IPS DF 6.9 (cell line): ENCODE data around the gene RPS6KA2.

Experiments used
- DNase-seq: peaks from one replicate; pipeline ENCODE4 v3.0.0-alpha.2; 2013; ENCODE audit warnings: low read depth, low spot score
- H3K27ac ChIP-seq: one replicate; pipeline ENCODE4 v1.5.1; 2013; ENCODE audit warnings: low read length, control low read depth
- H3K27me3 ChIP-seq: 2 replicates; pipeline ENCODE4 v1.6.1; 2013; ENCODE audit warnings: mild to moderate bottlenecking, low read length; ENCODE audit not compliant: control insufficient read depth, insufficient read depth
- H3K36me3 ChIP-seq: 2 replicates; pipeline ENCODE4 v1.6.1; 2013; ENCODE audit warnings: low read length; ENCODE audit not compliant: control insufficient read depth, insufficient read depth
- H3K4me1 ChIP-seq: 2 replicates; pipeline ENCODE4 v1.6.1; 2013; ENCODE audit warnings: low read length; ENCODE audit not compliant: control insufficient read depth, insufficient read depth
- H3K4me3 ChIP-seq: 2 replicates; pipeline ENCODE4 v1.5.1; 2013; ENCODE audit warnings: mild to moderate bottlenecking, low read length
- H3K9me3 ChIP-seq: 2 replicates; pipeline ENCODE4 v1.6.1; 2013; ENCODE audit warnings: low read length, inconsistent platforms; ENCODE audit not compliant: control insufficient read depth, insufficient read depth
- WGBS: extraction: QIAGEN DNeasy Blood & Tissue Kit; methylation state at CpG from one replicate; pipeline ENCODE4 v1.1.7; 2013; ENCODE audit warnings: mixed read lengths, missing lambda C conversion rate; ENCODE audit not compliant: insufficient read length, insufficient coverage; 5-methylcytosine and 5-hydroxymethylcytosine counted together

Gene RPS6KA2

GRCh38 chr6:166501246-166501645 lies 125.8 kb downstream of the RPS6KA2 start:
- no peaks in the 10 kb centered on the region for H3K4me1 ChIP-seq
- H3K27ac ChIP-seq, result no peak overlapping the region
- no peaks in the 10 kb centered on the region for H3K9me3 ChIP-seq
- no peaks in the 10 kb centered on the region for H3K27me3 ChIP-seq
- no CpG with 5 or more reads among the region's 14 CpGs for WGBS
- no peak for DNase-seq
- H3K4me3 ChIP-seq, result no peak overlapping the region
- no peaks in the 10 kb centered on the region; the same call in 1 of the 2 replicates for H3K36me3 ChIP-seq

GRCh38 chr6:166500246-166500645 lies 126.8 kb downstream of the RPS6KA2 start:
- no peaks in the 10 kb centered on the region for H3K9me3 ChIP-seq
- DNase-seq, result no peak
- H3K4me1 ChIP-seq, result no peaks in the 10 kb centered on the region
- no peak overlapping the region for H3K27ac ChIP-seq
- no peaks in the 10 kb centered on the region for H3K27me3 ChIP-seq
- no CpG with 5 or more reads among the region's 7 CpGs for WGBS
- no peak overlapping the region for H3K4me3 ChIP-seq
- H3K36me3 ChIP-seq, result no peaks in the 10 kb centered on the region; the same call in 1 of the 2 replicates

GRCh38 chr6:166499350-166500163 lies 127.5 kb downstream of the RPS6KA2 start:
- no peak for DNase-seq
- Histone ChIP-seq H3K27ac (no peak overlapping the region), H3K9me3 (no peaks in the 10 kb centered on the region), H3K4me3 (no peak overlapping the region), H3K27me3 (no peaks in the 10 kb centered on the region), H3K4me1 (no peaks in the 10 kb centered on the region), H3K36me3 (no peaks in the 10 kb centered on the region; the same call in 1 of the 2 replicates)
- WGBS, result no CpG with 5 or more reads among the region's 7 CpGs

- no peaks in the 10 kb centered on the region for H3K4me1 ChIP-seq
- DNase-seq, result no peak
- WGBS, result no CpG with 5 or more reads among the region's 23 CpGs
These were observed 128.2 kb downstream of the RPS6KA2 start for GRCh38 chr6:166498661-166499349.

GRCh38 chr6:166498228-166498627 lies 128.8 kb downstream of the RPS6KA2 start:
- Histone ChIP-seq H3K27ac (no peak overlapping the region), H3K4me1 (no peaks in the 10 kb centered on the region), H3K27me3 (no peaks in the 10 kb centered on the region), H3K9me3 (no peaks in the 10 kb centered on the region), H3K36me3 (no peaks in the 10 kb centered on the region; the same call in 1 of the 2 replicates), H3K4me3 (no peak overlapping the region)
- no peak for DNase-seq
- WGBS, result no CpG with 5 or more reads among the region's 25 CpGs

More at GRCh38 chr6:166498661-166499349, 128.2 kb downstream of the RPS6KA2 start:
- Histone ChIP-seq H3K27ac (no peak overlapping the region), H3K9me3 (no peaks in the 10 kb centered on the region), H3K36me3 (no peaks in the 10 kb centered on the region; the same call in 1 of the 2 replicates), H3K27me3 (no peaks in the 10 kb centered on the region), H3K4me3 (no peak overlapping the region)

GRCh38 chr6:166497087-166497899 lies 129.8 kb downstream of the RPS6KA2 start:
- H3K27ac ChIP-seq, result no peak overlapping the region
- WGBS, result no CpG with 5 or more reads among the region's 32 CpGs
- no peaks in the 10 kb centered on the region for H3K4me1 ChIP-seq
- H3K36me3 ChIP-seq, result no peaks in the 10 kb centered on the region; the same call in 1 of the 2 replicates
- H3K4me3 ChIP-seq, result no peak overlapping the region
- H3K27me3 ChIP-seq, result no peaks in the 10 kb centered on the region
- no peaks in the 10 kb centered on the region for H3K9me3 ChIP-seq
- no peak for DNase-seq

GRCh38 chr6:166496460-166496859 lies 130.6 kb downstream of the RPS6KA2 start:
- H3K9me3 ChIP-seq, result no peaks in the 10 kb centered on the region
- no peak overlapping the region for H3K4me3 ChIP-seq
- no peaks in the 10 kb centered on the region for H3K27me3 ChIP-seq
- no peak overlapping the region for H3K27ac ChIP-seq
- no peaks in the 10 kb centered on the region for H3K4me1 ChIP-seq
- no peak for DNase-seq
- no peaks in the 10 kb centered on the region; the same call in 1 of the 2 replicates for H3K36me3 ChIP-seq
- WGBS, result no CpG with 5 or more reads among the region's 2 CpGs

GRCh38 chr6:166495487-166496314 lies 131.3 kb downstream of the RPS6KA2 start:
- H3K4me3 ChIP-seq, result no peak overlapping the region
- H3K9me3 ChIP-seq, result no peaks in the 10 kb centered on the region
- no peak for DNase-seq
- no peaks in the 10 kb centered on the region for H3K4me1 ChIP-seq
- no peaks in the 10 kb centered on the region for H3K27me3 ChIP-seq
- H3K36me3 ChIP-seq, result no peaks in the 10 kb centered on the region; the same call in 1 of the 2 replicates
- no CpG with 5 or more reads among the region's 20 CpGs for WGBS
- no peak overlapping the region for H3K27ac ChIP-seq

- no peaks in the 10 kb centered on the region; the same call in 1 of the 2 replicates for H3K36me3 ChIP-seq
- WGBS, result no CpG with 5 or more reads among the region's 31 CpGs
- no peak overlapping the region for H3K27ac ChIP-seq
- H3K9me3 ChIP-seq, result no peaks in the 10 kb centered on the region
- no peak overlapping the region for H3K4me3 ChIP-seq
- no peaks in the 10 kb centered on the region for H3K4me1 ChIP-seq
- H3K27me3 ChIP-seq, result no peaks in the 10 kb centered on the region
- no peak for DNase-seq
These were observed 132.1 kb downstream of the RPS6KA2 start for GRCh38 chr6:166494757-166495486.
